MM.1S (cell line): ENCODE results near the gene PHC3.

Experiments
- CTCF ChIP-seq: fragments of 300-600 bp; sonication (generic); IDR thresholded peaks from 2 replicates; pipeline ENCODE4 v1.5.1; 2016; ENCODE audit warnings: antibody characterized with exemption, low read length, mixed read lengths
- EZH2 ChIP-seq: fragments of 300-600 bp; sonication (generic); optimal IDR thresholded peaks from 2 replicates; pipeline ENCODE3; 2017; ENCODE audit warnings: low read depth, mild to moderate bottlenecking, antibody characterized with exemption, low read length, mixed read lengths
- EZH2phosphoT487 ChIP-seq: fragments of 300-600 bp; sonication (generic); IDR thresholded peaks from 2 replicates; pipeline ENCODE4 v1.6.1; 2018; ENCODE audit warnings: antibody characterized with exemption, low read length

GRCh38 chr3:170098753-170099152 lies 82.8 kb downstream of the PHC3 start:
- TF ChIP-seq CTCF (no peak), EZH2 (no peak), EZH2phosphoT487 (no peak)
